HG03159 (cell line): Measurements from ENCODE around the gene GEMIN8.

Experiments
- ATAC-seq: cut with Tn5 transposase; IDR thresholded peaks from one replicate; pipeline ENCODE4 v1.9.1; 2021; ENCODE audit warnings: mild to moderate bottlenecking, moderate library complexity; ENCODE audit not compliant: unreplicated experiment

Gene GEMIN8, protein sequence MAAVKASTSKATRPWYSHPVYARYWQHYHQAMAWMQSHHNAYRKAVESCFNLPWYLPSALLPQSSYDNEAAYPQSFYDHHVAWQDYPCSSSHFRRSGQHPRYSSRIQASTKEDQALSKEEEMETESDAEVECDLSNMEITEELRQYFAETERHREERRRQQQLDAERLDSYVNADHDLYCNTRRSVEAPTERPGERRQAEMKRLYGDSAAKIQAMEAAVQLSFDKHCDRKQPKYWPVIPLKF

GRCh38 chrX:14029425-14030173, at the start of gene GEMIN8:
Gene GEMIN8, minus strand, starts transcription at chrX:14029892. Its CDS starts 8,414 bp downstream, at chrX:14021478.
- ATAC-seq, result peak; percentile 80

- ATAC-seq, result no peak
These were observed 46.9 kb upstream of the GEMIN8 start for GRCh38 chrX:14076639-14077038.

- ATAC-seq, result no peak
These were observed 43.9 kb upstream of the GEMIN8 start for GRCh38 chrX:14073556-14073955.

DNA sequence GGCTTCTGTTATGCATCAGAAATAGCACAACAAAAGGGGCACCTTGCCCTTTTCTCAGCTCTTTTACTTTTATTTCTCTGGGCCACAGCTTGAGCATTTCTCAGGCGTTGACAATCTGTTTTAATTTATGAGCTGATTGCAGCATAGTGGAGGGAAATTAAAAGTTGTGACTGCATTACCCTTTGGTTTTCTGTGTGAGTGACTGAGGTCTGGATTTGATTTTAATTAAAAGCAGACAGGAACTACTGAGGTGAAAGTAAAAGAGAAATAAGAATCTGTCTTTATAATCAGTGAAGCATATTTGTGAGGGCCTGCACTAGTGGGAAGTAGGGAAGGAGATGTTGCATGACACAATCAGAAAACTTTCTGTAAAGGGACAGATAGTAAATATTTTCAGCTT, 43.4 kb upstream of the GEMIN8 start:
- no peak for ATAC-seq

DNA sequence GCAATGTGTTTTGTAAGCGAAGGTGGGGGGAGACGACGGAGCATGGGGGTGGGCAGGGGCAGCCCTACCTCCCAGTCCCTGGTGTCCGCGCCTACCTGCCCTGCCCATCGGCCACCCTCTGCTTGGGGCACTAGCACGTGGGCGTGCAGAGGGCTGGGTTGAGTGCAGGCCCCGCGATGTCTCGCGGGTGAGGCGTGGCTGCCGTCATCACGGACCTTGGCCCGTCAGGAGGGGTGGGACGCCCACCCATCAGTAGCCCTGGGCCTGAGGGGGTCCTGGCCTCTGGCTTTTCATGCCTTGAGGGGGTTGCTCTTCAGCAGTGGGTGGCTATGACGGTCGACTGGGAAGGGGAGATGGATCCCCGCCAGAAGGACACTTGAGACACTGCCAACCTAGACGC, 36.1 kb upstream of the GEMIN8 start:
- ATAC-seq, result no peak

DNA sequence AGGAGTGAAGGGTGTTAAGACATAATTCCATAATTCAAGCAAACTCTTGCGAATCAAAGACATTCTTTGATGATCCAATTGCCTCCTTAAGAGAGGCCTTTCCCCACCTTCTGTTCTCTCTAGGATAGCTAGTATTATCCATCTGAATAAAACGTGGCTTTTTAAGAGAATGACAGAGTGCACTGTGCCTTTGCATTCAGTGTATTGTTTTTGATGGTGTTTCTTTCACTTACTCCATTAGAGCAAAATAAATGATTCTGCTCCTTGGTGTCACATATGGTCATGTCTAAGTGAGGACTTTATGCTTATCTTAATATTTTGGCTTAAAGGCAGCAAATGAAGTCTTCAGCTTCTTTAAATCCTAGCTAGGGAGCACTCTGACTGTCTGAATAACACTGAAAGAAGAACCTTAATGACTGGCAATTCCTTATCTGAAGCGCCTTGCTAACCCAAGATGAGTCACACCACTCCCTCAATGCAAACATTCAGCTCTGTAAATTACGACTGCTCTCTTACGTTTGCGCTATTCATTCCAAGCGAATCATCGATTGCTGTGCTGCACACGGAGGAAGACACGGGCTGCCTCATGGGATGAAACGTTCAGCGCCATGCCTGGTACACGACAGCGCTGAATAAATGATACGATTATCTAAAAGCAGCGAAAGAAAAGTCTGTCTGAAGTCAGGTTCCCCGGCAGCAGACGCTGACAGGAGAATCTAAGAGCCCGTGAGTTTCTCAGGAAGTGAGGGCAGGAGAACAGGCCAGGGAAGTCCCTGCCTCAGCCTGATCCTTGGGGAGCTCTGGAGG, 35.1 kb upstream of the GEMIN8 start:
- no peak for ATAC-seq

GRCh38 chrX:14062524-14062923, 32.8 kb upstream of the GEMIN8 start:
- no peak for ATAC-seq

- no peak for ATAC-seq
These were observed 26.5 kb upstream of the GEMIN8 start for GRCh38 chrX:14056206-14056605.

GRCh38 chrX:14051416-14051815, 21.7 kb upstream of the GEMIN8 start:
- no peak for ATAC-seq

DNA sequence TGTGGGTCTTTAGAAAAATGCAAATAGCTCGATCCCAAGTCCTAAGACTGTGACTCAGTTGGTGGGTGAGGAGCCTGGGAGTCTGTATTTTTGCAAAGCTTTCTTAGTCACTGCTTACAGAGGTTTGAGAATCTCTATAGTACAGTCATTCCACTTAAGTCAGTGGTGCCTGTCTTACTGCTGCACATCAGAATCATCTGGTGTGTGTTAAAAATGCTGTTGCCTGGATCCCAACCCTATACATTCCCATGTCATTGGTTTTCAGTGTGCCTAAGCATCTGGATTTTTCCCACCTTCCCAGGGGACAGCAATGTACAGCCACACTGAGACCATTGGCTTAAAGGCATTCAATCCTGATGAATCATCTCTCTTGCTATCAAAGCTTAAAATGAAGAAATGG, 21.0 kb upstream of the GEMIN8 start:
- no peak for ATAC-seq

DNA sequence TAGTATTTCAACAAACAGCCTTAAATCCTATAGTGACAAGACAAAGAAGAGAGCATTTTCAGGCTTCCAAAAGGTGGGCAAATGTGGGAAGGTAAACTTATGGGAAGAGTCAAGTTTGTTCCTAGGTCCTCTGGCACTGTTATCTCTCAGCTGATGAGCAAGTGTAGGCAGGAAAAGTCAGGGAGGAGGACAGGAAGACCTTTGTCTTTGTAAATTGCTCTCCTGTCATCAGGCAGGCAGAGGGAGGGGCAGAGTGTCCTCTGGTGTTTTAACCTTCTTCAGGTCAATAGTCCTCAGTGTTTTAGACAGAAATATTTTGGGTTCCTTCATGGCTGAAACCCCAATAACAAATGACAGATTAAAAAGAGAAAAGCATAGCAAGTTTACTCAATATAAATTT, 13.5 kb upstream of the GEMIN8 start:
- ATAC-seq, result no peak

- ATAC-seq, result peak; percentile 95
These were observed 9.7 kb upstream of the GEMIN8 start for GRCh38 chrX:14039344-14039743.

- no peak for ATAC-seq
These were observed 8.8 kb upstream of the GEMIN8 start for GRCh38 chrX:14038375-14039085.

DNA sequence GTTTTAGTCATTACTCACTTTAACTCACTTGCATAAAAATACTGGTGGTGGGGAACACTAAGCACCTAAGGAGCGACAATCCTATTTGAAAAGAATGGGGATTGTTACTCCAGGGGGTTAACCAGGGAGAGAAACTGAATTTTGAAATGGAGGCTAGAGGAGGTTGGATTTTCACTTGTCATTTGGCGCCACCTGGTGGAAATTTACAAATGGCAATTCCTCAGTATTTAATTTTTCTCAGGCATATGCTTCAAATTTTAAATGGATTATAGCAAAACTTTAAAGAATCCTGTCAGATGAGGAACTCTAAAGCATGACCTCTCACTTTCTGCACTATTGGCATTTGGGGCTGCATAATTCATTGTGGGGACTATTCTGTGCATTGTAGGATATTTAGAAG, 2.7 kb upstream of the GEMIN8 start:
- no peak for ATAC-seq

DNA sequence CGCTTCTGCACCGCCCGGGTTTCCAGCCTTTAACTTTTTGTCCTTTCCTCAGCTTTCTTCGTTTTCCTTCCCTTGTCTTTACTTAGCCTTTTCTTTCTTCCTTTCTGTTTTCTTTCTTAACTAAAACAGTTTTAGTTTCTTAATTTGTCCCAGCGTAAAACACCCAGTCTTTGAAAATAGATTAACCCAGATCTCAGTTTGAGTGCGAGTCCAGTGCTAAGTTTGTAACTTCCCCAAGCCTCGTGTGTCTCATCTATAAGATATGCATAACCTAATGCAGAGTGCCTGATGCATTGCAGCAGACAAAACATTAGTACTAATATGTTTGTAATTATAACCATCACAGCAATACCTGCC, 460 bp upstream of the GEMIN8 start:
- no peak for ATAC-seq

DNA sequence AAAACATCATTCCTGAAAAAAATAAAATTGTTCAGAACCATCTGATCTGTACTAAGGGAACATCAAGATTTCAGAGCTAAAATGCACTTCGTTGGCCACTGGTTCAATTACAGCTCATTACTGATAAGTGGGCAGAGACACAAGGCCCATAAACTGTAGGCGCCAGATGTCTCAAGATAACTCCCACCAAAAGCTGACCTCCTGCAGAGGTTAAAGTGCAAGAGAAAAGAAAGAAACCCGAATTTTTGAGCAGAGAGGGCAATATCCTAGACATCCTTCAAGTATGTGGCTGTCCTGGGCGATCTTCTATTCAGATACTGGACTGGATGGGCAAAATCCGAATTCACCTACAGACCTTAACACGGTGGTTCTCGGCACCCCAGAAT, 660 bp downstream of the GEMIN8 start:
- ATAC-seq, result no peak

DNA sequence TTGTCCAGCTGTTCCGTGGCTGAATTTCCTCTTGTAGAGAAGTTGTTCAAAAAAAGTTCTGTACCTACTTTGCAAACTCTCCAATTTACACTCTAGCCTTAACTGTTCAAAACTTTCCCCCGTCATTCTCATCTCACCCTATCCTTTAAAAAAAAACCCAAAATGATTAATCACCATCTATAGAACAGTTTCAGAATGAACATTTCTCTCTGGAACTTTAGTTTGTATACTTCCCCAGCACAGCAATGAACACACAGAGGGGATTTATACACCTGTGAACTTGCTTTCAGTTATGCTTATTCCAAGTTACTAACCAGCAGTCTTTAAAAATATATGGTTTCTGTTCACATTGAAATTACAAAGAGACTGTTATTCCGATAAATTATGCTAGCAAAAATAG, 1.2 kb downstream of the GEMIN8 start:
- ATAC-seq, result peak; percentile 23

GRCh38 chrX:14027511-14028019, 2.1 kb downstream of the GEMIN8 start:
- peak; percentile 42 for ATAC-seq

DNA sequence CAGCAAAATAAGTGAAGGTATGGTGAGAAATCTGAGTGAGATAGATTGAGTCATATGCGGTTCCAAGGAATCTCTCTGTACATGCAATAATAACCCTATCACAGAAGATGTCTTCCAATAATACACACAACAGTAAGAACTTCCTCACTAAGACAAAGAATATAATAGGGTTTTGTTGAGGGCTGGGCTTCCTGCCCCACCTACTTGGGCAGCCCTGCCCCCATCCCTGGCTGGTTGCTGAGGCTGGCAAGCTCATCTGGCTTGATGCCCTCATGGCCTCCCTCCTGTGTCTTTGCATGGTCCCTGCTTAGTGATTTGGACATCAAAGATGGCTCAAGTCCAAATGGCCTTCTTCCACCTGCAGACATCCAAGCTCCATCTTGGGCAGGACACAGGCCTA, 2.7 kb downstream of the GEMIN8 start:
- no peak for ATAC-seq

DNA sequence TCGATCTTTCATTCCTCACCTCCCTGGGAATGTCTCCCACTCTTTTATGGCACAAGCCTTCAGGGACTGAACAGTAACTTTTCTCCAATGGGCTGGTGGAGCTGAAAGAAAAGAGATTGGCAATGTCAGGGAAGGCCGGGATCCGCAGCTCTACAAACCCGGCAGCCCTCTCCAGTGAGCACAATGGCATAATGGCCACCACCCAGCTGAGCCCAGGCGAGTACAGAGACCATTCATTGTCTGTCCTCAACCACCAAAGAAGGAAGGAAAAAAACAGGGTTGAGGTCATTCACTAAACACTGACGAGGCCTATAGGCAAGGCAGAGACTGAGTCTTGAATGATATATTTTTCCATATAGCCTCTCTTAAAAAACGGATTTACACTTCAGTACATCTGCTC, 3.6 kb downstream of the GEMIN8 start:
- no peak for ATAC-seq

- no peak for ATAC-seq
These were observed 7.7 kb downstream of the GEMIN8 start for GRCh38 chrX:14022019-14022418.
